ENCODE measurements around the gene TPSD1.
"Not testable (repeated sequence)": the region's sequence is repeated elsewhere in the genome, so short reads cannot be mapped to it uniquely, and the experiment has no call there.

TPSD1 gene

GRCh38 chr16:1271380-1271723, 15.5 kb downstream of the TPSD1 start:
- no peak for TF ChIP-seq EZH2 (IDR thresholded peaks at IDR 0.05)
- no peak overlapping the region for H3K9ac ChIP-seq (ENCODE audit: insufficient read length)
- no peaks in the 10 kb centered on the region for H3K36me3 ChIP-seq (ENCODE audit: insufficient read depth, low read length)
- no peak for DNase-seq (ENCODE audit: low read depth, low spot score)
- H3K27ac ChIP-seq, result no peak overlapping the region
- no peak overlapping the region for H3K4me3 ChIP-seq
- no peaks in the 10 kb centered on the region for H3K9me3 ChIP-seq (ENCODE audit: low read depth, low read length)

GRCh38 chr16:1271724-1272413, 16.0 kb downstream of the TPSD1 start:
- DNase-seq (ENCODE audit: low read depth, low spot score); H3K9me3 ChIP-seq (ENCODE audit: low read depth, low read length); H3K9ac ChIP-seq (ENCODE audit: insufficient read length); H3K27ac ChIP-seq; H3K36me3 ChIP-seq (ENCODE audit: insufficient read depth, low read length): not testable (repeated sequence)
- 0 out of 2 replicates have a peak overlapping the region, but pooled peaks have one; percentile 43 for H3K4me3 ChIP-seq
- TF ChIP-seq POLR2AphosphoS5 (IDR thresholded peaks at IDR 0.05; ENCODE audit: borderline replicate concordance, low read depth, low read length), result peak; percentile 54; the same call in 1 of the 2 replicates

- 0 out of 2 replicates have a peak overlapping the region, but pooled peaks have one; percentile 43 for H3K4me3 ChIP-seq
- no peak overlapping the region for H3K9ac ChIP-seq (ENCODE audit: insufficient read length)
- no peak overlapping the region for H3K27ac ChIP-seq
- no peaks in the 10 kb centered on the region for H3K36me3 ChIP-seq (ENCODE audit: insufficient read depth, low read length)
- no peaks in the 10 kb centered on the region for H3K9me3 ChIP-seq (ENCODE audit: low read depth, low read length)
- no peak for DNase-seq (ENCODE audit: low read depth, low spot score)
- TF ChIP-seq EZH2 (IDR thresholded peaks at IDR 0.05) (no peak), POLR2AphosphoS5 (IDR thresholded peaks at IDR 0.05; ENCODE audit: borderline replicate concordance, low read depth, low read length) (no peak), FOXP2 (optimal IDR thresholded peaks at IDR 0.05; ENCODE audit: control extremely low read depth, extremely low read length, insufficient read depth) (no peak)
Measured at GRCh38 chr16:1272453-1273198, 16.8 kb downstream of the TPSD1 start.

GRCh38 chr16:1273816-1274215, 17.9 kb downstream of the TPSD1 start:
- no peak overlapping the region for H3K27ac ChIP-seq
- H3K4me3 ChIP-seq, result no peak overlapping the region
- TF ChIP-seq EZH2 (IDR thresholded peaks at IDR 0.05) (no peak), FOXP2 (optimal IDR thresholded peaks at IDR 0.05; ENCODE audit: control extremely low read depth, extremely low read length, insufficient read depth) (no peak), POLR2AphosphoS5 (IDR thresholded peaks at IDR 0.05; ENCODE audit: borderline replicate concordance, low read depth, low read length) (no peak)
- no peak for DNase-seq (ENCODE audit: low read depth, low spot score)
- H3K9ac ChIP-seq (ENCODE audit: insufficient read length), result no peak overlapping the region
- no peaks in the 10 kb centered on the region for H3K36me3 ChIP-seq (ENCODE audit: insufficient read depth, low read length)
- H3K9me3 ChIP-seq (ENCODE audit: low read depth, low read length), result no peaks in the 10 kb centered on the region

- H3K27ac ChIP-seq, result no peak overlapping the region
- TF ChIP-seq POLR2AphosphoS5 (IDR thresholded peaks at IDR 0.05; ENCODE audit: borderline replicate concordance, low read depth, low read length) (no peak), FOXP2 (optimal IDR thresholded peaks at IDR 0.05; ENCODE audit: control extremely low read depth, extremely low read length, insufficient read depth) (no peak), EZH2 (IDR thresholded peaks at IDR 0.05) (no peak)
- no peak overlapping the region for H3K4me3 ChIP-seq
- H3K9ac ChIP-seq (ENCODE audit: insufficient read length), result no peak overlapping the region
- no peaks in the 10 kb centered on the region for H3K36me3 ChIP-seq (ENCODE audit: insufficient read depth, low read length)
- H3K9me3 ChIP-seq (ENCODE audit: low read depth, low read length), result no peaks in the 10 kb centered on the region
- no peak for DNase-seq (ENCODE audit: low read depth, low spot score)
Measured at GRCh38 chr16:1274767-1275166, 18.9 kb downstream of the TPSD1 start.

- Histone ChIP-seq H3K9ac (ENCODE audit: insufficient read length) (no peak overlapping the region), H3K9me3 (ENCODE audit: low read depth, low read length) (no peaks in the 10 kb centered on the region), H3K27ac (no peak overlapping the region), H3K4me3 (no peak overlapping the region), H3K36me3 (ENCODE audit: insufficient read depth, low read length) (no peaks in the 10 kb centered on the region)
- TF ChIP-seq FOXP2 (optimal IDR thresholded peaks at IDR 0.05; ENCODE audit: control extremely low read depth, extremely low read length, insufficient read depth) (no peak), EZH2 (IDR thresholded peaks at IDR 0.05) (no peak), POLR2AphosphoS5 (IDR thresholded peaks at IDR 0.05; ENCODE audit: borderline replicate concordance, low read depth, low read length) (no peak)
- DNase-seq (ENCODE audit: low read depth, low spot score), result no peak
Measured at GRCh38 chr16:1275791-1276579, 20.1 kb downstream of the TPSD1 start.

GRCh38 chr16:1276580-1276878, 20.7 kb downstream of the TPSD1 start:
- TF ChIP-seq FOXP2 (optimal IDR thresholded peaks at IDR 0.05; ENCODE audit: control extremely low read depth, extremely low read length, insufficient read depth), result no peak
- TF ChIP-seq POLR2AphosphoS5 (IDR thresholded peaks at IDR 0.05; ENCODE audit: borderline replicate concordance, low read depth, low read length), result no peak
- no peak for TF ChIP-seq EZH2 (IDR thresholded peaks at IDR 0.05)
- H3K27ac ChIP-seq, result no peak overlapping the region
- H3K9me3 ChIP-seq (ENCODE audit: low read depth, low read length), result no peaks in the 10 kb centered on the region
- no peaks in the 10 kb centered on the region for H3K36me3 ChIP-seq (ENCODE audit: insufficient read depth, low read length)
- no peak for DNase-seq (ENCODE audit: low read depth, low spot score)
- no peak overlapping the region for H3K9ac ChIP-seq (ENCODE audit: insufficient read length)
- H3K4me3 ChIP-seq, result no peak overlapping the region

GRCh38 chr16:1277151-1277598, 21.3 kb downstream of the TPSD1 start:
- Histone ChIP-seq H3K27ac (no peak overlapping the region), H3K36me3 (ENCODE audit: insufficient read depth, low read length) (no peaks in the 10 kb centered on the region), H3K9me3 (ENCODE audit: low read depth, low read length) (no peaks in the 10 kb centered on the region), H3K9ac (ENCODE audit: insufficient read length) (no peak overlapping the region), H3K4me3 (no peak overlapping the region)
- TF ChIP-seq EZH2 (IDR thresholded peaks at IDR 0.05) (no peak), FOXP2 (optimal IDR thresholded peaks at IDR 0.05; ENCODE audit: control extremely low read depth, extremely low read length, insufficient read depth) (no peak), POLR2AphosphoS5 (IDR thresholded peaks at IDR 0.05; ENCODE audit: borderline replicate concordance, low read depth, low read length) (no peak)
- no peak for DNase-seq (ENCODE audit: low read depth, low spot score)

Data from SK-N-MC (cell line).